HG02623 (cell line): ENCODE measurements around the gene SPDYE1.
"Not testable (repeated sequence)": the region's sequence is repeated elsewhere in the genome, so short reads cannot be mapped to it uniquely, and the experiment has no call there.

Source experiments
- ATAC-seq: cut with Tn5 transposase; IDR thresholded peaks from one replicate; pipeline ENCODE4 v1.9.1; 2021; ENCODE audit warnings: moderate library complexity; ENCODE audit not compliant: unreplicated experiment

SPDYE1 gene, protein sequence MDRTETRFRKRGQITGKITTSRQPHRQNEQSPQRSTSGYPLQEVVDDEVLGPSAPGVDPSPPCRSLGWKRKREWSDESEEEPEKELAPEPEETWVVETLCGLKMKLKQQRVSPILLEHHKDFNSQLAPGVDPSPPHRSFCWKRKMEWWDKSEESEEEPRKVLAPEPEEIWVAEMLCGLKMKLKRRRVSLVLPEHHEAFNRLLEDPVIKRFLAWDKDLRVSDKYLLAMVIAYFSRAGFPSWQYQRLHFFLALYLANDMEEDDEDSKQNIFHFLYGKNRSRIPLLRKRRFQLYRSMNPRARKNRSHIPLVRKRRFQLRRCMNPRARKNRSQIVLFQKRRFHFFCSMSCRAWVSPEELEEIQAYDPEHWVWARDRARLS

DNA sequence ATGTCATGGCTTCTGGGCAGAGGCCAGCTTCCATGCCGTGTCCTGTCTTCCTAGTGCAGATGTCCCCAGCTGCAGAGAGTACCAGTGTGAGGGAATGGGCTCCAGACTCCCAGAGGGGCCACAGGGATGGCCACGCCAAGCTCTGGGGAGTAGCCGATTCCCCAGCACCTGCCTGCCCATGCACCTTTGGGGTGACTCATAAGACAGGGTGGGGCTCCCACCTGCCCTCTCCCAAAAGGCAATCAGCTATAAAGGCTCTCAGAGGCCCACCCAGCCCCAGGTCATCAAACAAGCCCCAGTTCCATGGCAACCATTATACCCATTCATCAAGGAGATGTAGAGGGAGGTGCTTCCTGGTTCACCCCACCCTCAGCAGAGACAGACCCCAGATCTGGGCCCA, at the start of gene SPDYE1:
Gene SPDYE1, plus strand, starts transcription at position 366 of the 400 bp plus-strand sequence. CDS start 2,053 bp downstream, outside the sequence.
- not testable (repeated sequence) for ATAC-seq

DNA sequence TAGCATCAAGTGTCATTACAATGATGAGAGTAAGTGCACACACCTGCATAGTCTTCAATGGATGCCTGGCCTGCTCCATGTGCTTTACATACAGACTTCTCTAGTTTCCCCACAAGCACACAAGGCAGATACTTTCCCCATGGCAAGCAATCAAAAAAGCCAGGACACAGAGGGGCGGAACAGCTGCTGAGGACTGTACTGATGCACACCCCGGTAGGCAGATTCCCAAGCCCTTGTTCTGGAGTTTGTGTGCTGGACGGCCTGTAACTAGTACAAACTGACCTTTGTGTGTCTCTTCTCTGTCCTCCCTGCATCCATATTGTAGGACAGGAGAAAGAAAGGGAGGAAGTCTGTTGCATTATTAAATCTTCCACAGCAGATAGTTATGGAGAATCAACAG, 45.7 kb upstream of the SPDYE1 start:
- ATAC-seq: no peak

DNA sequence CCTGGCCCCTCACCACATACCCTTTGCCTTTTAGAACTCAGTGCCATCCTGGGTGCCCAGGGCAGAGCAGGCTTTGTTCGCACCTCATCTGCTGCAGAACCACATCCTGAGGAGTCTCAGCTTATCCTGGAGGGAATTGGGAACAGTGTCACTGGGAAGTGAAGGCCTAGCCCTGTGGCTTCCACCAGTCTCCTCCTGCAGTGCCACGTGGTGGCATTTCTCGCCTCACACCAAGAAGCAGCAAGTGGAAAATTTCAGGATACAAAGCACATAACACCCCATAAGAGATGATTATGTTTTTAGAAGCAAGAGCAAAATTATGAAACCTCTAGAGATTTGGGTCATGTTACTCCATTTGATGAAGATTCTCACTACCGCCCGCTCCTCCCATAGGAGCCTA, 44.6 kb upstream of the SPDYE1 start:
- no peak for ATAC-seq

DNA sequence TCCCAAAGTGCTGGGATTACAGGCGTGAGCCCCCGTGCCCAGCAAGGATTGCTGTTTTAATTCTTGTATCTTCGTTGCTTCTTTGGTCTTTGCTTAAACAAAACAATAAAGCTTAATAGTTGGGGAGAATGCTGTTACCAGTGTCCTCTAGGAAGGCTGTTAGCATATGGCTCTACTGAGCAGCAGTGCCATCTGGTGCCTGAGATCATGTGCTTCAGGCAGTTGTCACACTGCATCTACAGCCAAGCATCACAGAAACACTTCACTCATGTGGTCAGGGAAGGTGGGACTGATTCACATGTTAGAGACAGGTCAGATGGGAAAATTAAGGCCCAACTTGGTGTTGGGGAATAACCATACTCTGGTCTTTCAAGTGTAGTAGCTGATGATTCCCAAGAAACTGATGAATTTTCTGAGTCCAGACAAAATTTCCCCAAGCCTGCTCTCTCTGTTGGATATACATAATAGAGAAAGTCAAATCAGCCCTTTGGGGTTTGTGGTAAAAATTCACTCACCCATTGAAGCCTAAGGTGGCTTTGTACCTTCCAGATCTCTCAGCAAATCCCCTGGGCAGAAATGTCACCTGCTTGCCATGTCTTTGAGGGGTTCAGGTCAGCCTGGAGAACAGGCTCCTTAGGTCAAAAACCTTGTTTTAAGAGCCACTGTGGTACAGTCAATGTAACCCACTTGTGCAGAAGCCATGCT, 43.0 kb upstream of the SPDYE1 start:
- ATAC-seq: peak; percentile 91

DNA sequence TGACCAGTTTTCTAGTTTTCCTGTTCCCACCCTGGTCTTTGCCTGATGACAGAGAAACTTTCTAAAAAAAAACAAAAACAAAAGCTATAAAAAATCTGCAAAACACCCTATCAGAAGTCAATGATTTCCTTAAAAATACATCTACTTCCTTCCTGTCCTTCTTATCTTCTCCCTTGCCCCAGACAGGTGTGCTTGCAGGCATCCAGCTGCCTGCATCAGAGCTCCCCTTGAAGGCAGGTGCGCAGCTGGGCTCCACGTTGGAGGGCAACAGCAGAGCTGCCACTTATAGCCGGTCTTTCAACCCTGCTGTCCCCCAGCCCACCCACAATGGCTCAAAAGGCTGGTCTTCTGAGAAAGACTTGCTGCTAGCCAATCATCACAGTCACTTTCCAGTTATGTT, 41.7 kb upstream of the SPDYE1 start:
- no peak for ATAC-seq

DNA sequence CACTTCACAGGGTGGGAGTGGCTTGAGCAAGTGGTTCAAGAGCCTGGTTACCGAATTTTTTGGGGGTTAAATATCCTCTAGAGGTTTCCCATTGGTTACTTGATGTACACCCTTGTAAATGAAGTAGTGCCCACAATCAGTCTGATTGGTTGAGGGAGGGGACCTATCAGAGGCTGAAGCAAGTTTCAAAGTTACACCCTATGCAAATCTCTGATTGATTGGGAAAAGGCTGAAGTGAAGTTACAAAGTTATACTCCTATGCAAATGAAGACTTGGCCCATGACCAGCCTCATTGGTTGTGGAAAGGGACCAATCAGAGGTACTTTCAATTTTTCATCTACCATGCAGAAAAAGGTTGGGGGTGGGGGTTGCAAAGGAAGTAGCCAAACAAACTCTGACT, 36.8 kb upstream of the SPDYE1 start:
- no peak for ATAC-seq

DNA sequence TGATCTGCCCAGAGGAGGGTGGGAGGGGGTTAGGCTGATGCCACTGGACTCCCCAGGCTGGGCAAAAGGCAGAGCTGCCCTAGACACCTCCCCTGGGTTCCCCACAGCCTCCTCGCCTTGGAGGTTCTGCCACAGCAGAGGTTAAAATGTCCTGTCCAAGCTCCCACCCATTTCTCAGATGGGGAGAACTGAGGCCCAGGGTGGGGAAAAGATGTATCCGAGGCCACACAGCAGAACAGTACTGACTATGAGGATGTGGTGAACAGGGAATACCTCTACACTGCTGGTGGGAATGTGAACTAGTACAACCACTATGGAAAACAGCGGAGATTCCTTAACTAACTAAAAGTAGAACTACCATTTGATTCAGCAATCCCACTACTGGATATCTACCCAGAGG, 31.3 kb upstream of the SPDYE1 start:
- not testable (repeated sequence) for ATAC-seq

DNA sequence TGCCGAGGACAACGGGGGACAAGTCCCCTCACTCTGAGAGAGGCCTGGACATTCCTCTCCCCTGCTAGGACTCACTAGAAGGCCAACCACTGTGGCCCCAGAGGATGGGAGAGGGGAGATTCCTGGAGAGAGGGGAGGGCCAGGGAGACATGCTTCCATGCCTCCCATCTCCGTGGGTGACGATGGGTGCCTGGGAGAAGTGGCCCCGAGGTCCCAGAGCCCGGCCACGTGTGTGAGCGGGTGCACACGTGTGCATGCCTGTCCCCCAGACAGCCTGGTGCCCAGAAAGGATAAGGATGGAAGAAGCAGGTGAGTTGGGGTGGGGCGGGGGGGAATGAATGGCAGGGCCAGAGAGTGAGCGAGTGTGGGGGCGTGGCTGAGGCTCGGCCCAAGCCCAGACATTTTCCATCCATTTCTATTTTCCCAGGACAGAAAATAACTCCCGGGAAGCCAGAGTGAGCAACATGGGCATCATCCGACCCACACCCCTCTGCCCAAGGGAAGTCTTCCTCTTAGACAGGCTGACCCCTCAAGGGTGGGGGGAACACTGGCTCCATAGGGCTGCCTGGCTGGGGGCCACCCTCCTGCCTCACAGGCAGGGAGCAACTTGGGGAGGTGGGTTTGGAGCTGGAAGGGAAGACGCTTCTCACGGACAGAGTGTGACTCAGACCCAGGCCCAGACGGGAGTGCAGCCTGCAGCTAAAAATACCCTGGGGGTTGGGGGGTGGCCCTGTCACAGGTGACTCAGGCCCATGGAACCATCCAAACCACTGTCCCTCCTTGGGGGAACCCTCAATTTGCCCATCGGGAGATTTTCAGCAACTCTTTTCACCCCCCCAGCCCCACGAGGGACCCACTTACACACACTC, 29.3 kb upstream of the SPDYE1 start:
- ATAC-seq: not testable (repeated sequence)

DNA sequence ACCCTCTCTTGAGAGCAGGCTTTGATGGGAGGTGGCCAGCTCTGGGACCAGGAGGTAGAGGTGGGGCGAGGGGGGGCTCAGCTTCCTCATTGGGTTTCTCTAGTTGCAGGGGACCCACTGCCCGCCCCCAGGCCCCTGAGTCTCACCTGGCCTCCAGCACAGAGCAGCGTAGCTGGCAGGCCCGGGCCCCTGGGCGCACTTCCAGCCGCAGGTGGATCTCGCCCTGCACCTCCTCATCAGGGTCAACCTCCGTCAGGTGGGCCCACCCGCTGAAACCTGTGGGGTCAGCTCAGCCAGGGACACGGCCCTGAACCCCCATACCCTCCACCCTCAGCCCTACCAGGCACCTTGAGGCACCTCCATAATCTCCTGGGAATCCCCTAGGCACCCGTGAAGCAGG, 28.1 kb upstream of the SPDYE1 start:
- ATAC-seq: not testable (repeated sequence)

DNA sequence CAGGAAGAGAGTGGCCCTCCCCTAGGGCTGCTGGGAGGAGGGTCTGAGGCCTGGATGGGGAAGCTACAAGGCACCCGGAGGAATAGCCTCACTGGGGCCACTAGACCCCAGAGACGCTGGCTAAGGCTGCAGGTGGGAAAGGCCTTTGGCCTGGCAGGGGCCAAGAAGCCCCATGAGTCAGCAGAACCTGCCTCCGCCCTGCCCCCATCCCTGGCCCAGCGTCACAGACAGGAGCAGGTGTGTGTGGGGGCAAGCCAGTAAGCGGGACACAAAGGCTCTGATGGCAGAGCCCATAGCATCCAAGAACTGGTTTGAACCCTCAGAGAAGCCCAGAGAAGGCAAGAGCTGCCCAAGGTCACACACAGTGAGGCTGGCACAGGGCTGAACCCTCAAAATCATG, 27.0 kb upstream of the SPDYE1 start:
- not testable (repeated sequence) for ATAC-seq

DNA sequence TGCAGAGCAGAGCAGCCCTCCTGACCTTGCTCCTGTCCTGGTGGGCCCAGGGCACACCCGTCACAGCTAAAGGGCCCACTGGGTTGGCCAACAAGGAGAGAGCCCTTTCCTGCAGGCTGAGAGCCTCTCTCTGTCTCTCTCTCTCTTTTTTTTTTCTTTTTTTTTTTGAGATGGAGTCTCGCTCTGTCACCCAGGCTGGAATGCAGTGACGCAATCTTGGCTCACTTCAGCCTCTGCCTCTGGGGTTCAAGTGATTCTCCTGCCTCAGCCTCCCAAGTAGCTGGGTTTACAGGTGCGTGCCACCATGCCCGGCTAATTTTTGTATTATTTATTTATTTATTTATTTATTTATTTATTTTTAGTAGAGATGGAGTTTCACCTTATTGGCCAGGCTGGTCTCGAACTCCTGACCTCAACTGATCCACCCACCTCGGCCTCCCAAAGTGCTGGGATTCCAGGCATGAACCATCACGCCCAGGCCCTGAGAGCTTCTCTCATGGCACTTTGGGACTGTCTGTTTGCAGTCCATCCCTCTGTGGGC, 23.6 kb upstream of the SPDYE1 start:
- not testable (repeated sequence) for ATAC-seq

DNA sequence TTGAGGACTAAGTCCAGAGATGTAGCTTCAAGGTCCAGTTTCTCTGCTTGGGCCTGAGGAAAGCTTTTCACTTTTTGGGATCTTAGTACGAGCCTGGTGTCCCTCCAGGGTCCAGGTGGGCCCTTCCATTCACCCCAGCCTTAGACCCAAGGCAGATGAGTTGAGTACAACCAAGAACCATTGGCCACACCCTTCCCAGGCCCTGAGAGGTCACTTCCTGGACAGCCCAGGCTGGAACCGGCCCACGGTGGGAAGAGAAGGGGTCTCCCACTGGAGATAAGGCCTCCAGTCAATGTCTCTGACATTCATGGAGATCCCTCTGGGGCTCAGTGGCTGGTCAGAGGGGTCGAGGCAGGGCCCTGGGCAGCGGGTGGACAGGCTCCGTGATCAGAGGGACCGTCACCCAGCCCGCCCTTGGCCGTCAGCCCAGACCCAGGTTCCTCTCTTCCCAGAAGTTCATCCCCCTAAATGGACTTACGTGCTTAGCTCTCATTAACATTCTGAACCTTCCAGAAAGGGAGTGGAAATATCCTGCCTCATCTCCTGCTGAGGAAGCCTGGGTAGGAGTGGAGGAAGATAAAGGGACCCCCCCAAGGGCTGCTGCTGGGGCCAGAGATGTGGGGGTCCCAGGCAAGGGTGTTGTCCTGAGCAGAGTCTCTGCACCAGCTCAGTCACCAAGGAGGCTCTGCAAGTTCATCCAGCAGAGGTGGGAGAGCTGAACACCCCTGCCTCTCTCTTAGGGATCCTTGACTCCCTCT, 22.8 kb upstream of the SPDYE1 start:
- not testable (repeated sequence) for ATAC-seq

DNA sequence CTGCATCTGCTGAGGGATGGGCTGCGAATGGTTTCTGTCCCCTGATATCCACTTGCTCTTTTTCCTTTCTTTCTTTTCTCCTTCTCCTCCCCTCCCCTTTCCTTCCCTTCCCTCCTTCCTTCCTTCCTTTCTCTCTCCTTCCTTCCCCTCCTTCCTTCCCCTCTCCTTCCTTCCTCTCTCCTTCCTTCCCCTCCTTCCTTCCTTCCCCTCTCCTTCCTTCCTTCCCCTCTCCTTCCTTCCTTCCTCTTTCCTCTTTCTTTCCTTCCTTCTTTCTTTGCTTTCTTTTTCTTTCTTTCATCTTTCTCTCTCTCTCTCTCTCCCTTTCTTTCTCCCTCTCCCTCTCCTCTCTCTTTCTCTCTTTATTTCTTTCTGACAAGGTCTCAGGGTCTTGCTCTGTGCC, 20.2 kb upstream of the SPDYE1 start:
- ATAC-seq: no peak

DNA sequence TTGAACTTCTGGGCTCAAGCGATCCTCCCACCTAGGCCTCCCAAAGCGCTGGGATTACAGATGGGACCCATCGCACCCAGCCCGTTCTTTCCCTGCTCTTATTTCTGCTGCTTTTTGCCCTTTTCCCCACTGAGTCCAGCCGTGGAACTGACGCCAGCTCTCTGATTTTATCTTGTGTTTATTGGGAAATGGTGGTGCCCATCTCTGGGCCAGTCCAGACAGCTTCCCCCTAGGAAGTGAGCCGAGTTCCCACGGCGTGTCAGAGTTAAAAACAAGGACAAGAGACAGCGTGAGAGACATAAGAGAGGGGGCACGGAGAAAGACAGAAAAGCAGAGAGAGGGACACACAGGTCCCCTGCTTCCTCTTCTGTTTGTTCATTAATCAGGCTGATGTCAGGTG, 19.6 kb upstream of the SPDYE1 start:
- ATAC-seq: not testable (repeated sequence)

DNA sequence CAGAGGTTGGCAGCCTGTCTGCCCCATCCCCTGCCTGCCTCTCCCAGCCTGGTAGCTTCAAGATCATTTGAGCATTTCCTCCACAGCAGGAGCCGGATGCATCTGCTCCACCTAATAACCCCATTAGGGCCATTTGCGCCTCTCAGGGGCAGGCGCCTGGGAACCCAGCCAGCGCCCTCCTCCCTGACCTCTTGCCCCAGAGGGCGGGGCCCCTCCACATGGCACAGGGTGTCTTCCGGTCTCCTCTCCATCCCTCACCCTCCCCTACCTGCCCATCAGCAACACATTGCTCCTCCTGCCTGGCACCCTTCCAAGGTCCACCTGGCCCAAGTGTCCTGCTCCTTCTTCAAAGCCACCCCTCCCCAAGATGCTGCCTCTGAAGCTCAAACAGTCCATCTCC, 14.8 kb upstream of the SPDYE1 start:
- ATAC-seq: not testable (repeated sequence)

DNA sequence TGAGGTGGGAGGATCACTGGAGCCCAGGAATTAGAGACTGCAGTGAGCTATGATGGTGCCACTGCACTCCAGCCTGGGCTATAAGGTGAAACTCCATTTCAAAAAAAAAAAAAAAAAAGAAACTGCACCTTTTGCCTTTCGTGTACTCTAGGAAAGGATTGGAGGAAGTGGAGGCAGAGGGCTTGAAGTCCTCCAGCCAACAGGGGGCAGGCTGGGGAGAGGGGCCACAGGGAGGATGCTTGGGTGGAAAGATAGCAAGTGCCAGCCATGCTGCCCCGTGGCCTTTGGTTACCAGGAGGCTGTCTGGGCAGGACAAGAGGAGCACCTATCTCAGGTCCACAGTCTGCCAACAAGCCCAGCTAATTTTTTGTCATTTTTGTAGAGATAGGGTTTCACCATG, 14.0 kb upstream of the SPDYE1 start:
- ATAC-seq: not testable (repeated sequence)

DNA sequence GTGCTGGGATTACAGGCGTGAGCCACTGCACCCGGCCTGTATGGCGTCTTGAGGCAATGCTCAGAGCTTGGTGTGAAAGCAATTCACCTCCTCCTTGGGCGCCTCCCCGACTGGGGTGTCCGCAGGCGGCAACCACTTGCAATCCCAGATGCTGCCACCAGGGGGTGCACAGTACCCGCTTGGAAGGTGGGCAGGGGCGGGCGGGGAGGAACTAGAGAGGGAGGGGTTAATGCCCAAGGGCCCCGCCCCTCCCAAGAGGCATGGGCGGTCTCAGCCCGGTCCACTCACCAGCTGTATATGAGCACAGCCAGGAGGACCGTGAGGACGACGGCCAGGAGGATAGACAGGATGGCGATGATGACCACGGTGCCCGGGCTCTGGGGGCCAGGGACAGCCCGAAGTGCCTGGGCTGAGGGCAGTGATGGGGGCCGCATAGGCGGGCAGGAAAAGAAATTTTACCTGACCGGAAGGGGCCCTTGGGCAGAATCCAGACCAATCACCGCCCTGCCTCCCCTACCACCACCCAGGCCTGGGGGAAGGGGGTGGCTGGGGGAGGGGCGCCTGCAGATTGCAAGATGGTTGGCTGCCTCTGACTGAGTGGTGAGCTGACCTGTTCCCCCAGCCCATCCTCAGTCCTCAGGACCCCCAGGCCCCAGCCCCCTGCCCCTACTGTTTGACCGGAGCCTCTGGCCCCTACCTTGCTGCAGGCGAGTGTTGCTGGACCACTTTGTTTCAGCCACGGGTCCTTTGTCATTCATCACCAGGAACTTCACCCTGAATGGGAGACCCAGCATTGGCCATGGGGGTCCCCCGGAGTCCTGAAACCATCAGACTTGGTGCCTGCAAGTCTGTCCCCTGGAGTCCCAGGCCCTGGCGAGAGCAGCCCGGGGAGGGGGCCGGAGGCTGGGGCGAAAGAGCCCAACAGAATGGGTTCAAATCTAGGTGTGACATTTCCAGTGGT, 11.5 kb upstream of the SPDYE1 start:
- ATAC-seq: peak; percentile 61

DNA sequence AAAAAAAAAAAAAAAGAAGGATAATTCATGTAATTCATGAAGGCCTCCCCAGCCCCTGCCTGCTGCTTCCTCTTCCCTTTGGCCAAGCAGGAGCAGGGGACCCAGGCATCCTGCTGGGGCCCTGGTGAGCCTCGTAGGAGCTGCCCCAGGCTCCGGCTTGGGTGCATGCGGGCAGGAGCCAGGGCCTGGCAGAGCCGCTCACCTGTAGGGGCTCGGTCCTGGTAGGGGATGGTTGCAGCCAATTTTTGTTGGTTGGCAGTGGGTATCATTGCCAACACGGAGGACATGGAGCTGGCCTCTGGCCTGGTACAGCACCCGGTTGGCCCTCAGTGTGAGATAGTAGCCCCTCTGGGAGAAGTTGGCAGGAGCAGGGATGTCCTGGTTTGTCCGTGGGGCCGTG, 10.2 kb upstream of the SPDYE1 start:
- ATAC-seq: not testable (repeated sequence)

DNA sequence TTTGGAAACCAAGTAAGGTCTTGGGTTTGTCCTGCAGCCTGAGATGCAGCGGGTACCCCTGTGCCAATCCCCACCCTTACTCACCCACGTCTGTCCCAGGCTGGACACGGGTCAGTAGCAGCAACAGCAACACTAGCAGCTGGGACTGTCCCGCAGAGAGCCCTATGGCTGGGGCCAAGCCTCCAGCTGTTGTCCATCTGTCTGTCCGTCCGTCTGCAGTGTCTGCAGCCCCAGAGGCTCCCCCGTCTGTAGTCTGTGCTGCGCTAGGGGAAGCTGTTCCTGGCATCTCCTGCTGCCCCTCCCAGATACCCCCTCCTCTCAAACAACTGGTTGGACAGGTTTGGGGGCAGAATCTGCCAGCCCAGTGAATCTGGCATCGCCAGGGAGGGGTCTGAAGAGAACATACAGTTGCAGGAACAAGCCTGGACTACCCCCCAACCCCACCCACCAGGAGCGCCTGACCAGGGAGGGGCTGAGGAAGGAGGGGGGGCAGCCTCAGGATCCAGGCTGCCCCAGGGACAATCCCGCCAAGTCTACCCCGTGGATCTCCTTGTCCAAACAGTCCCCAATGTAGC, 7.6 kb upstream of the SPDYE1 start:
- ATAC-seq: not testable (repeated sequence)
